ENCODE data around the gene LRRC3B.
A peak's percentile ranks its signal among the peaks of the same experiment; 100 is the strongest.

LRRC3B gene

GRCh38 chr3:26614006-26614685, 8.4 kb upstream of the LRRC3B start:
- Histone ChIP-seq H3K9ac (ENCODE audit: low read length) (no peak overlapping the region), H3K36me3 (ENCODE audit: control insufficient read depth, insufficient read depth, low read length) (no peaks in the 10 kb centered on the region), H3K27ac (ENCODE audit: low read depth, low read length) (no peak overlapping the region), H3K27me3 (ENCODE audit: control insufficient read depth, insufficient read depth, low read length) (no peaks in the 10 kb centered on the region), H3K4me3 (ENCODE audit: low read length) (no peak overlapping the region), H3K4me1 (ENCODE audit: control insufficient read depth, insufficient read depth, low read length) (no peaks in the 10 kb centered on the region)

- H3K27me3 ChIP-seq (ENCODE audit: control insufficient read depth, insufficient read depth, low read length), result peaks cover 13% of the 10 kb centered on the region
- H3K27ac ChIP-seq (ENCODE audit: low read depth, low read length), result no peak overlapping the region
- H3K9ac ChIP-seq (ENCODE audit: low read length), result no peak overlapping the region
- no peaks in the 10 kb centered on the region for H3K4me1 ChIP-seq (ENCODE audit: control insufficient read depth, insufficient read depth, low read length)
- no peak overlapping the region for H3K4me3 ChIP-seq (ENCODE audit: low read length)
- H3K36me3 ChIP-seq (ENCODE audit: control insufficient read depth, insufficient read depth, low read length), result no peaks in the 10 kb centered on the region
Measured at GRCh38 chr3:26621176-26621575, 1.4 kb upstream of the LRRC3B start.

GRCh38 chr3:26621906-26622620, 509 bp upstream of the LRRC3B start:
- Histone ChIP-seq H3K27ac (ENCODE audit: low read depth, low read length) (no peak overlapping the region), H3K4me1 (ENCODE audit: control insufficient read depth, insufficient read depth, low read length) (no peaks in the 10 kb centered on the region), H3K27me3 (ENCODE audit: control insufficient read depth, insufficient read depth, low read length) (peaks cover 13% of the 10 kb centered on the region), H3K9ac (ENCODE audit: low read length) (no peak overlapping the region), H3K4me3 (ENCODE audit: low read length) (peak overlapping the region; percentile 65), H3K36me3 (ENCODE audit: control insufficient read depth, insufficient read depth, low read length) (no peaks in the 10 kb centered on the region)

- H3K4me1 ChIP-seq (ENCODE audit: control insufficient read depth, insufficient read depth, low read length), result no peaks in the 10 kb centered on the region
- no peaks in the 10 kb centered on the region for H3K36me3 ChIP-seq (ENCODE audit: control insufficient read depth, insufficient read depth, low read length)
- peak overlapping the region; percentile 37 for H3K4me3 ChIP-seq (ENCODE audit: low read length)
- H3K9ac ChIP-seq (ENCODE audit: low read length), result no peak overlapping the region
- H3K27ac ChIP-seq (ENCODE audit: low read depth, low read length), result no peak overlapping the region
- H3K27me3 ChIP-seq (ENCODE audit: control insufficient read depth, insufficient read depth, low read length), result peaks cover 13% of the 10 kb centered on the region
Measured at GRCh38 chr3:26623419-26624208, 1.0 kb downstream of the LRRC3B start.

GRCh38 chr3:26624209-26624765, 1.7 kb downstream of the LRRC3B start:
- no peaks in the 10 kb centered on the region for H3K4me1 ChIP-seq (ENCODE audit: control insufficient read depth, insufficient read depth, low read length)
- peaks cover 13% of the 10 kb centered on the region for H3K27me3 ChIP-seq (ENCODE audit: control insufficient read depth, insufficient read depth, low read length)
- no peak overlapping the region for H3K27ac ChIP-seq (ENCODE audit: low read depth, low read length)
- H3K9ac ChIP-seq (ENCODE audit: low read length), result no peak overlapping the region
- peak overlapping the region; percentile 37 for H3K4me3 ChIP-seq (ENCODE audit: low read length)
- no peaks in the 10 kb centered on the region for H3K36me3 ChIP-seq (ENCODE audit: control insufficient read depth, insufficient read depth, low read length)

GRCh38 chr3:26625187-26625586, 2.6 kb downstream of the LRRC3B start:
- Histone ChIP-seq H3K36me3 (ENCODE audit: control insufficient read depth, insufficient read depth, low read length) (no peaks in the 10 kb centered on the region), H3K4me3 (ENCODE audit: low read length) (no peak overlapping the region), H3K27ac (ENCODE audit: low read depth, low read length) (no peak overlapping the region), H3K4me1 (ENCODE audit: control insufficient read depth, insufficient read depth, low read length) (no peaks in the 10 kb centered on the region), H3K9ac (ENCODE audit: low read length) (no peak overlapping the region), H3K27me3 (ENCODE audit: control insufficient read depth, insufficient read depth, low read length) (peaks cover 13% of the 10 kb centered on the region)

- Histone ChIP-seq H3K9ac (ENCODE audit: low read length) (no peak overlapping the region), H3K4me1 (ENCODE audit: control insufficient read depth, insufficient read depth, low read length) (no peaks in the 10 kb centered on the region), H3K27ac (ENCODE audit: low read depth, low read length) (no peak overlapping the region), H3K36me3 (ENCODE audit: control insufficient read depth, insufficient read depth, low read length) (no peaks in the 10 kb centered on the region), H3K27me3 (ENCODE audit: control insufficient read depth, insufficient read depth, low read length) (peaks cover 13% of the 10 kb centered on the region), H3K4me3 (ENCODE audit: low read length) (no peak overlapping the region)
Measured at GRCh38 chr3:26627080-26627479, 4.5 kb downstream of the LRRC3B start.

- H3K4me1 ChIP-seq (ENCODE audit: control insufficient read depth, insufficient read depth, low read length), result no peaks in the 10 kb centered on the region
- H3K9ac ChIP-seq (ENCODE audit: low read length), result no peak overlapping the region
- no peak overlapping the region for H3K4me3 ChIP-seq (ENCODE audit: low read length)
- no peaks in the 10 kb centered on the region for H3K36me3 ChIP-seq (ENCODE audit: control insufficient read depth, insufficient read depth, low read length)
- H3K27ac ChIP-seq (ENCODE audit: low read depth, low read length), result no peak overlapping the region
- H3K27me3 ChIP-seq (ENCODE audit: control insufficient read depth, insufficient read depth, low read length), result no peaks in the 10 kb centered on the region
Measured at GRCh38 chr3:26628915-26629314, 6.3 kb downstream of the LRRC3B start.

- H3K27ac ChIP-seq (ENCODE audit: low read depth, low read length), result no peak overlapping the region
- no peaks in the 10 kb centered on the region for H3K36me3 ChIP-seq (ENCODE audit: control insufficient read depth, insufficient read depth, low read length)
- H3K4me1 ChIP-seq (ENCODE audit: control insufficient read depth, insufficient read depth, low read length), result no peaks in the 10 kb centered on the region
- H3K27me3 ChIP-seq (ENCODE audit: control insufficient read depth, insufficient read depth, low read length), result no peaks in the 10 kb centered on the region
- H3K4me3 ChIP-seq (ENCODE audit: low read length), result no peak overlapping the region
- H3K9ac ChIP-seq (ENCODE audit: low read length), result no peak overlapping the region
Measured at GRCh38 chr3:26630669-26631389, 8.3 kb downstream of the LRRC3B start.

- Histone ChIP-seq H3K36me3 (ENCODE audit: control insufficient read depth, insufficient read depth, low read length) (no peaks in the 10 kb centered on the region), H3K9ac (ENCODE audit: low read length) (no peak overlapping the region), H3K27me3 (ENCODE audit: control insufficient read depth, insufficient read depth, low read length) (no peaks in the 10 kb centered on the region), H3K27ac (ENCODE audit: low read depth, low read length) (no peak overlapping the region), H3K4me3 (ENCODE audit: low read length) (no peak overlapping the region), H3K4me1 (ENCODE audit: control insufficient read depth, insufficient read depth, low read length) (no peaks in the 10 kb centered on the region)
Measured at GRCh38 chr3:26631390-26631738, 8.8 kb downstream of the LRRC3B start.

GRCh38 chr3:26634601-26635000, 12.0 kb downstream of the LRRC3B start:
- Histone ChIP-seq H3K9ac (ENCODE audit: low read length) (no peak overlapping the region), H3K27me3 (ENCODE audit: control insufficient read depth, insufficient read depth, low read length) (no peaks in the 10 kb centered on the region), H3K4me3 (ENCODE audit: low read length) (no peak overlapping the region), H3K36me3 (ENCODE audit: control insufficient read depth, insufficient read depth, low read length) (no peaks in the 10 kb centered on the region), H3K27ac (ENCODE audit: low read depth, low read length) (no peak overlapping the region), H3K4me1 (ENCODE audit: control insufficient read depth, insufficient read depth, low read length) (no peaks in the 10 kb centered on the region)
